ENCODE measurements around the gene CCDC184.

DNA sequence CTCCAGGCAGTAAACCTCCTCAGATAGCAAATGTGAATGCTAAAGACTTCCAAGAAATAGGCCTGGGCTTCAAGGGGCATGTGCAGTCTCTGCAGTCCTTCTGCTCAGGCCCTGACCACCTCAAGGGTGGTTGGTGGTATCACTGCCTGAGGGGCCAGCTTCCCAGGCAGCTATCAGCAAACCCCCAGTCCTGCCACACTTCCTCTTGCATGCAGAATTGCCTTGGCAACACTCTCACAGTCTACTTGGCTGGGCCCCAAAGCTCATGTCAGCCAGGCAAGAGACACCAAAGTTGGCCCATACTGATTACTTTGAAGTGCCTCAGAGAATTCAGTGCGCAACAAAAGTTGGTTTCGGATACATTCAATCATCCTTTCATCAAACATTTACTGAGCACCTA is 22.6 kb upstream of the CCDC184 start:
- TF ChIP-seq, protein P1, sequence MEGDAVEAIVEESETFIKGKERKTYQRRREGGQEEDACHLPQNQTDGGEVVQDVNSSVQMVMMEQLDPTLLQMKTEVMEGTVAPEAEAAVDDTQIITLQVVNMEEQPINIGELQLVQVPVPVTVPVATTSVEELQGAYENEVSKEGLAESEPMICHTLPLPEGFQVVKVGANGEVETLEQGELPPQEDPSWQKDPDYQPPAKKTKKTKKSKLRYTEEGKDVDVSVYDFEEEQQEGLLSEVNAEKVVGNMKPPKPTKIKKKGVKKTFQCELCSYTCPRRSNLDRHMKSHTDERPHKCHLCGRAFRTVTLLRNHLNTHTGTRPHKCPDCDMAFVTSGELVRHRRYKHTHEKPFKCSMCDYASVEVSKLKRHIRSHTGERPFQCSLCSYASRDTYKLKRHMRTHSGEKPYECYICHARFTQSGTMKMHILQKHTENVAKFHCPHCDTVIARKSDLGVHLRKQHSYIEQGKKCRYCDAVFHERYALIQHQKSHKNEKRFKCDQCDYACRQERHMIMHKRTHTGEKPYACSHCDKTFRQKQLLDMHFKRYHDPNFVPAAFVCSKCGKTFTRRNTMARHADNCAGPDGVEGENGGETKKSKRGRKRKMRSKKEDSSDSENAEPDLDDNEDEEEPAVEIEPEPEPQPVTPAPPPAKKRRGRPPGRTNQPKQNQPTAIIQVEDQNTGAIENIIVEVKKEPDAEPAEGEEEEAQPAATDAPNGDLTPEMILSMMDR (IDR thresholded peaks at IDR 0.05; ENCODE audit: poor library complexity, severe bottlenecking) = no peak
- TF ChIP-seq EP300 (conservative IDR thresholded peaks at IDR 0.05; ENCODE audit: poor library complexity, severe bottlenecking) = no peak
- TF ChIP-seq EZH2 (IDR thresholded peaks at IDR 0.05; ENCODE audit: borderline replicate concordance, insufficient read depth, low read length, poor library complexity, severe bottlenecking) = no peak
- no peak for TF ChIP-seq SMC3 (conservative IDR thresholded peaks at IDR 0.05; ENCODE audit: poor library complexity)
- TF ChIP-seq RAD21 (conservative IDR thresholded peaks at IDR 0.05) = no peak
- TF ChIP-seq, protein P2, sequence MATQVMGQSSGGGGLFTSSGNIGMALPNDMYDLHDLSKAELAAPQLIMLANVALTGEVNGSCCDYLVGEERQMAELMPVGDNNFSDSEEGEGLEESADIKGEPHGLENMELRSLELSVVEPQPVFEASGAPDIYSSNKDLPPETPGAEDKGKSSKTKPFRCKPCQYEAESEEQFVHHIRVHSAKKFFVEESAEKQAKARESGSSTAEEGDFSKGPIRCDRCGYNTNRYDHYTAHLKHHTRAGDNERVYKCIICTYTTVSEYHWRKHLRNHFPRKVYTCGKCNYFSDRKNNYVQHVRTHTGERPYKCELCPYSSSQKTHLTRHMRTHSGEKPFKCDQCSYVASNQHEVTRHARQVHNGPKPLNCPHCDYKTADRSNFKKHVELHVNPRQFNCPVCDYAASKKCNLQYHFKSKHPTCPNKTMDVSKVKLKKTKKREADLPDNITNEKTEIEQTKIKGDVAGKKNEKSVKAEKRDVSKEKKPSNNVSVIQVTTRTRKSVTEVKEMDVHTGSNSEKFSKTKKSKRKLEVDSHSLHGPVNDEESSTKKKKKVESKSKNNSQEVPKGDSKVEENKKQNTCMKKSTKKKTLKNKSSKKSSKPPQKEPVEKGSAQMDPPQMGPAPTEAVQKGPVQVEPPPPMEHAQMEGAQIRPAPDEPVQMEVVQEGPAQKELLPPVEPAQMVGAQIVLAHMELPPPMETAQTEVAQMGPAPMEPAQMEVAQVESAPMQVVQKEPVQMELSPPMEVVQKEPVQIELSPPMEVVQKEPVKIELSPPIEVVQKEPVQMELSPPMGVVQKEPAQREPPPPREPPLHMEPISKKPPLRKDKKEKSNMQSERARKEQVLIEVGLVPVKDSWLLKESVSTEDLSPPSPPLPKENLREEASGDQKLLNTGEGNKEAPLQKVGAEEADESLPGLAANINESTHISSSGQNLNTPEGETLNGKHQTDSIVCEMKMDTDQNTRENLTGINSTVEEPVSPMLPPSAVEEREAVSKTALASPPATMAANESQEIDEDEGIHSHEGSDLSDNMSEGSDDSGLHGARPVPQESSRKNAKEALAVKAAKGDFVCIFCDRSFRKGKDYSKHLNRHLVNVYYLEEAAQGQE (IDR thresholded peaks at IDR 0.05; ENCODE audit: borderline replicate concordance) = no peak
- no peak for TF ChIP-seq MXI1 (conservative IDR thresholded peaks at IDR 0.05; ENCODE audit: poor library complexity, severe bottlenecking)
- TF ChIP-seq POLR2AphosphoS5 (IDR thresholded peaks at IDR 0.05) = no peak
- no peak for TF ChIP-seq TAF1 (IDR thresholded peaks at IDR 0.05; ENCODE audit: low read depth)
